Spinal cord (tissue), 10 donors: ENCODE results near the gene TMEM51. TPM values are rescaled to one million over a fixed set of nuclear protein-coding genes. Genes with fewer than 3 reads are reported as not detected.

Source experiments
- DNase-seq, 6 donors: peaks; one replicate each; pipeline versions ENCODE4 v3.0.0 to v3.0.0-alpha.2; 2013 to 2015; ENCODE audit warnings: low spot score in 6 of 6, low read depth in 4 of 6
- H3K27ac ChIP-seq: one replicate; pipeline ENCODE4 v1.5.1; 2013; ENCODE audit warnings: low read depth, low read length, control low read depth
- H3K27me3 ChIP-seq: one replicate; pipeline ENCODE4 v1.6.1; 2013; ENCODE audit warnings: low read length; ENCODE audit not compliant: control insufficient read depth, insufficient read depth
- H3K36me3 ChIP-seq: one replicate; pipeline ENCODE4 v1.6.1; 2013; ENCODE audit warnings: low read length; ENCODE audit not compliant: control insufficient read depth, insufficient read depth
- H3K4me1 ChIP-seq: one replicate; pipeline ENCODE4 v1.6.1; 2013; ENCODE audit warnings: low read length; ENCODE audit not compliant: control insufficient read depth, insufficient read depth
- H3K4me3 ChIP-seq: one replicate; pipeline ENCODE4 v1.5.1; 2013; ENCODE audit warnings: low read depth, low read length, control low read depth
- H3K9me3 ChIP-seq: one replicate; pipeline ENCODE4 v1.6.1; 2013; ENCODE audit warnings: low read length; ENCODE audit not compliant: control insufficient read depth, insufficient read depth
- WGBS: methylation state at CpG from one replicate; pipeline ENCODE4 v1.1.5; 2013; ENCODE audit warnings: missing lambda C conversion rate; ENCODE audit not compliant: insufficient coverage; 5-methylcytosine and 5-hydroxymethylcytosine counted together
- polyA plus RNA-seq, 2 donors: library from polyadenylated mRNA; unstranded; fragments of 120-200 nt; gene quantifications; one replicate each; pipeline ENCODE4 v1.2.1, GENCODE V29; 2013; ENCODE audit not compliant: insufficient read length in 2 of 2
- total RNA-seq, 2 donors: library from RNA; depleted of rRNA in 1 of 2; stranded (reverse); fragments of 120-200 nt in 1 of 2; fragments of >200 nt in 1 of 2; gene quantifications; one replicate each; pipeline versions ENCODE4 v1.2.3 to v1.2.4, GENCODE V29; 2013 to 2014
- donor health status: healthy.

The TMEM51 gene
- total and polyA plus RNA-seq, 4 donors, result 3.9 to 14.4 (median 12.1) TPM

DNA sequence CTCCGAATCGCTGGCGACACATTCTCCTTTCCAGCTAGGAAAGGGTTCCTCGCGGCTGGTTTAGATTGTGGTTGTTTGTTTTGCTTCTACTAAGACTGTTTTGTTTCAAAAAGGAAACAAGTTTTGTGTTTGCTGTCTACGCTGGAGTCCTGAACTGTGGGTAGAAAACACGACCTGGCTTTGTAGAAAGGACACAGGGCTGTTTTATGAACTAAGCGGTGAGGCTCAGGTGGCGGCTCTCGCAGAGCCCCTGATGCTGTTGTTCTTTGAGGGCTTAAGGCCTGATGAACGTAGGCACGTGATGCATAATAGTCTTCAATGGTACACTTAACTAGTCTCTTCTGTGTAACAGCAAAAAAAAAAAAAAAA lies 66.5 kb downstream of the TMEM51 start:
- H3K4me1 ChIP-seq, result peaks cover 4% of the 10 kb centered on the region
- H3K4me3 ChIP-seq, result no peak overlapping the region
- no peak overlapping the region for H3K27ac ChIP-seq
- no peak for DNase-seq
- peaks cover 11% of the 10 kb centered on the region for H3K36me3 ChIP-seq
- H3K27me3 ChIP-seq, result no peaks in the 10 kb centered on the region
- WGBS, result 80% methylated on average over 3 of the region's 12 CpGs
- H3K9me3 ChIP-seq, result peaks cover 4% of the 10 kb centered on the region

GRCh38 chr1:15220825-15221431 lies 67.4 kb downstream of the TMEM51 start:
- WGBS, result 85% methylated on average over 5 of the region's 7 CpGs
- DNase-seq, result no peak

DNA sequence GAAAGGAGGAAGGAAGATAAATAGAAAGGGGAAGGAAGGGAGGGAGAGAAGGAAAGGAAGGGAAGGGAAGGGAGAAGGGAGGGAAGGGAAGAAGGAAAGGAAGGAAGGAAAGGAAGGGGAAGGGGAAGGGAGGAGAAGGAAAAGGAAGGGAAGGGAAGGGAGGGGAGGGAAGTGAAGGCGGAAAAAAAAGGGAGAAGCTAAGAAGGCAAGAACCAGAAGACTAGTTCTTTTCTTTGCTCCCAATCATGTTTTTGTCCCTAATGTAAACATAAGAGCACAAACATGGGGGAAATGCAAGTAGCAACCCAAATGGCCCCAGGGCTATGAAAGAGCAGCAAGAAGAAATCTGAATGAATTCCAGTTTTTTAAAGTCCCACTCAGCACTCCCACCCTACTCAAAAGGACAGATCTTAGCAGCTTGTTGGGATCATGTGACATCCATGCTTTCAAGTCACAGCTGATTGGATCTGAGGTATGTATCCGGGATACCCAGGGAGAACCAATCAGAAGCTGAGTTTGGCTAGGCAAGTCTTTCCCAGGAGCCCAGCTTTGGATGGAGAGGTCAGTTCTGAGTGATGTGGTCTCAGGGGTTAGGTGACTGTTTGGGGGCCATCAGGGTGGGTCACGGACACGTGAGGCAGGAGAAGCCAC lies 69.2 kb downstream of the TMEM51 start:
- Histone ChIP-seq H3K4me1 (no peaks in the 10 kb centered on the region), H3K27me3 (no peaks in the 10 kb centered on the region), H3K36me3 (peaks cover 8% of the 10 kb centered on the region), H3K9me3 (peaks cover 4% of the 10 kb centered on the region), H3K27ac (no peak overlapping the region), H3K4me3 (no peak overlapping the region)
- 94% methylated on average over 4 of the region's 4 CpGs for WGBS
- no peak for DNase-seq

More at GRCh38 chr1:15220825-15221431, 67.4 kb downstream of the TMEM51 start:
- Histone ChIP-seq H3K9me3 (peaks cover 4% of the 10 kb centered on the region), H3K27me3 (no peaks in the 10 kb centered on the region), H3K4me3 (no peak overlapping the region), H3K27ac (no peak overlapping the region), H3K4me1 (no peaks in the 10 kb centered on the region), H3K36me3 (peaks cover 8% of the 10 kb centered on the region)

DNA sequence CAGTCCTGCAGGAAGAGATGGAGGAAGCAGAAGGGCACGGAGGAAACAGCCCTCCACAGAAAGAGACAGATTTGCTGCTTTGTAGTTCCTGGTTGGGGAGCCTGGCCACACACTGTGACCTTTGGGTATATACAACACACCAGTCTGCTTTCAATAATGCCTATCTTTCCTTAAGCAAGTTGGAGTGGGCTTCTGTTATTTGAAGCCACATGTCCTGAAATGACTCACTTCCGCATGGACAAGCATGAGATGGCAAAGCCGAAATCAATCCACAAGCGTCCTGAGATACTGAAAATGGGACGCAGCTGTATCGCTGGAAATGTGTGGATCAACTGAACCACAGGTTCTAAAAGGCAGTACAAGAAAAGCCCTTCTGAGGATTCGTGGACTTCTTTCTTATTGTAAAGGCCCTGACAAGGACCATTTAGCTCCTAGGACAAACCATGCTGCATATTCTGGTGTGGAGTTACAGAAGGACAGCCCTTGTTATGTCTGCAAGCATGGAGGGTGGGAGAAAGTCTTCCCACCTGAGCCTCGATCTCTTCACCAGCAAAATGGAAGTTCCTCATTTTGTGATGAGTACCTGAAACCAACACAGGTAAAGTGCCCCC lies 70.8 kb downstream of the TMEM51 start:
- no peaks in the 10 kb centered on the region for H3K27me3 ChIP-seq
- H3K4me3 ChIP-seq, result no peak overlapping the region
- no peak overlapping the region for H3K27ac ChIP-seq
- peaks cover 5% of the 10 kb centered on the region for H3K36me3 ChIP-seq
- WGBS, result 84% methylated on average over 8 of the region's 8 CpGs
- no peaks in the 10 kb centered on the region for H3K9me3 ChIP-seq
- DNase-seq, result no peak
- H3K4me1 ChIP-seq, result no peaks in the 10 kb centered on the region

- Histone ChIP-seq H3K4me1 (no peaks in the 10 kb centered on the region), H3K9me3 (no peaks in the 10 kb centered on the region), H3K4me3 (no peak overlapping the region), H3K27me3 (no peaks in the 10 kb centered on the region), H3K27ac (no peak overlapping the region), H3K36me3 (no peaks in the 10 kb centered on the region)
- 75% methylated on average over 3 of the region's 4 CpGs for WGBS
- DNase-seq, result no peak
Observed at GRCh38 chr1:15224974-15225373, 71.4 kb downstream of the TMEM51 start.

DNA sequence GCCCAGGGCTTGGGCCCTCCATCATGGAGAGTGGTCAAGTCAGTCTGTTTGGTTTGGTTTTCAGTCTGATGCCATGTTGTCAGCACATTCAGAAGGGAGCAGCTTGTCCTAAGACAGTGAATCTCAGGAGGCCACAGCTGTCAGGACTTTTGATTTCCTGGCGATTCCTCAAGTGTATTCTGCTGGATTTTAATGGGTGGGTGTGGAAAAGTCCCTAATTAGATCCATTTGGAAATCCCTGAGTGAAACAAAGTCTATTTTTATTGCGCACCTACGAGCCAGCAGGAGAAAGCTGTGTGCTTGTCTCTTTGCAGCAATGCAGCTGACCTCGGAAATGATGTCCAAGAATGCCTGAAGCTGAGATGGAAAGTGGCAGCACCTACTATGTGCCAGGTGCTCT lies 71.9 kb downstream of the TMEM51 start:
- no peaks in the 10 kb centered on the region for H3K36me3 ChIP-seq
- WGBS, result 86% methylated on average over 4 of the region's 4 CpGs
- H3K9me3 ChIP-seq, result no peaks in the 10 kb centered on the region
- no peaks in the 10 kb centered on the region for H3K27me3 ChIP-seq
- no peak for DNase-seq
- H3K27ac ChIP-seq, result no peak overlapping the region
- H3K4me3 ChIP-seq, result no peak overlapping the region
- H3K4me1 ChIP-seq, result no peaks in the 10 kb centered on the region

DNA sequence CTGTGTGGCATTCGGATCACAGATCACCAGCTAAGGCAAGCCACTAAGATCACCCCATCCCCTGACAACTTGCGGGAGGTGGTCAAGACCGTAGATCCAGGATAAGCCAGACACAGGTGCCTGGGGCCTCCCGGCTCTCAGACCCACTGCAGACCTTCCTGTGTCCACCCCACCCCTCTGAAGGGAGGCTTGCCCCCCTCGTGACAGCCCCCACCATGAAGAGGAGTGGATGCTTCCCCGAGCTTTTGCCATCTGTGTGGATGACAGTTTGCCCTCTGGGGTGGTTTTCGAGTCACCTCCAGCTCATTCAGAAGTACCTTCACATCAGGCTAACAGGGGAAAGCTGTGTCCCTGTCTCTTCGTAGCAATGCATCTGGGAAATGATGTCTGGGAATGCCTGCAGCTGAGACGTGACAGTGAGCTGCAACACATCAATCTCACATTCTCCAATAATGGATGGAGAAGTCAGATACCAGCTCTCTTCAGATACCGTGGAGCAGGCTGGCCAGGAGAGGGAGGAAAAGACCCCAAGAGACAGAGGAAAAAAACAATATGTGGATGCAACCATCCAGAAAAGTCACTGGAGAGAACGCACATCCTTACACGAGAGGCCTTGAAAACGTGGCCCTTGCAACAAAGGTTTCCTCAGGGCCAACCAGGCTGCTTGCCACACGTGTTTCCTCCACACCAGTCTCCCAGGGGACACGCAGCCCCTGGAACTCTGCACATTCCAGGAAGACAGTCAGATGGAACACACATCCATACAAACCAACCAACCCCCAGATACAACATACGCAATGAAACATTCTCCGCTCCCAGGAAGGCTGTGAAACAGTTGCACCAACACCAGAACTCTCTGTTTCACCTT lies 73.1 kb downstream of the TMEM51 start:
- Histone ChIP-seq H3K27ac (no peak overlapping the region), H3K27me3 (no peaks in the 10 kb centered on the region), H3K4me1 (no peaks in the 10 kb centered on the region), H3K9me3 (no peaks in the 10 kb centered on the region), H3K4me3 (no peak overlapping the region), H3K36me3 (no peaks in the 10 kb centered on the region)
- peak in 1 of 6 donors; percentile 40 for DNase-seq
- WGBS, result 56% methylated on average over 13 of the region's 17 CpGs

DNA sequence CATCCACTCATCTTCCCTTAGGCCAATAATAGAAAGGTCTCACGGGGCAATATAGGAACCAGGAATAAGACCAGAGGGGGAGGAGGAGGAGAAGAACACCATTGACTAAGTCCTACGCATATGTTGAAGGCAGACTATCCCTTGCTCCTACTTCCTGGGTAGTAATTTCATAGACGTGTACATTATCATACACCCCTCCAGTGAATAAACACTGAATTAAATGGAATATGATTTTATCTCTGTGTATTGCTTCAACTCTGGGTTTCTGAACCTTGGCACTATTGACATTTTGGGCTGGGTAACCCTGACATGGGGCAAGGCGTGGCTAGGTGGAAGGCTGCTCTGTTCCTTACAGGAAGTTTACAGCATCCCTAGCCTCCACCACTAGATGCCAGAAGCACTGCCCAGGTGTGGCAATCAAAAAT lies 76.2 kb downstream of the TMEM51 start:
- no peak for DNase-seq
- Histone ChIP-seq H3K4me1 (no peaks in the 10 kb centered on the region), H3K36me3 (no peaks in the 10 kb centered on the region), H3K27ac (no peak overlapping the region), H3K4me3 (no peak overlapping the region), H3K27me3 (no peaks in the 10 kb centered on the region), H3K9me3 (no peaks in the 10 kb centered on the region)
- WGBS, result 71% methylated on average over 1 of the region's 4 CpGs

DNA sequence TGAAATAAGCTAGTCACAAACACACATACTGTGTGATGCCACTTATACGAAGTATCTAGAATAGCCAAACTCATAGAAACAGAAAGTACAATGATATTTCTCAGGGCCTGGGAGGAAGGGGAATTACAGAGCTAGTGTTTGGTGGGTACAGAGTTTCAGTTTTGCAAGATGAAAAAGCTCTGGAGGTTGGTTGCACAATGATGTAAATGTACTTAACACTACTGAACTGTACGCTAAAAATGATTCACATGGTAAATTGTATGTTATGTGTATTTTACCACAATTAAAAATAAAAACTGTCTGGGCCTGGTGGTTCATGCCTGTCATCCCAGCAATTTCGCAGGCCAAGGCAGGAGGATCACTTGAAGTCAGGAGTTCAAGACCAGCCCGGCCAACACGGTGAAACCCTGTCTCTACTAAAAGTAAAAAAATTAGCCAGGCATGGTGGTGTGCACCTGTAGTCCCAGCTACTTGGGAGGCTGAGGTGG lies 78.2 kb downstream of the TMEM51 start:
- Histone ChIP-seq H3K27me3 (no peaks in the 10 kb centered on the region), H3K4me3 (no peak overlapping the region), H3K9me3 (no peaks in the 10 kb centered on the region), H3K36me3 (no peaks in the 10 kb centered on the region), H3K27ac (no peak overlapping the region), H3K4me1 (no peaks in the 10 kb centered on the region)
- 95% methylated on average over 2 of the region's 5 CpGs for WGBS
- no peak for DNase-seq
